Neural cell (in vitro differentiated cells): ENCODE measurements around the gene AKAP6. TPM values are rescaled to one million over a fixed set of nuclear protein-coding genes. Genes with fewer than 3 reads are reported as not detected.

Experiments
- H2AFZ ChIP-seq: fragments of 200-600, 300-800 bp; sonication (generic), shearing (Covaris generic); 2 replicates; pipeline ENCODE4 v1.6.0; 2014; ENCODE audit warnings: low read depth, mild to moderate bottlenecking, antibody characterized with exemption, low read length, moderate library complexity
- H3F3A ChIP-seq: fragments of 200-600 bp; shearing (Covaris generic); 2 replicates; pipeline ENCODE4 v1.6.1; 2016; ENCODE audit warnings: mild to moderate bottlenecking, moderate library complexity, mixed read lengths, antibody characterized with exemption, low read length; ENCODE audit not compliant: insufficient read depth, poor library complexity, severe bottlenecking
- H3K27ac ChIP-seq: fragments of 200-600, 300-800 bp; sonication (generic), shearing (Covaris generic); 2 replicates; pipeline ENCODE4 v1.5.1; 2014; ENCODE audit warnings: mild to moderate bottlenecking, low read length, moderate library complexity
- H3K27me3 ChIP-seq: fragments of 300-800, 200-600 bp; sonication (generic), shearing (Covaris generic); 2 replicates; pipeline ENCODE4 v1.6.0; 2014; ENCODE audit warnings: mild to moderate bottlenecking, low read depth, low read length, moderate library complexity; ENCODE audit not compliant: insufficient read depth
- H3K36me3 ChIP-seq: fragments of 300-800, 200-600 bp; sonication (generic), shearing (Covaris generic); 2 replicates; pipeline ENCODE4 v1.5.1; 2014; ENCODE audit warnings: mild to moderate bottlenecking, antibody characterized with exemption, low read length, moderate library complexity; ENCODE audit not compliant: insufficient read depth
- H3K4me2 ChIP-seq: fragments of 300-800, 200-600 bp; sonication (generic), shearing (Covaris generic); 2 replicates; pipeline ENCODE4 v1.6.0; 2014; ENCODE audit warnings: mild to moderate bottlenecking, low read length
- H3K4me3 ChIP-seq: fragments of 300-800, 200-600 bp; sonication (generic), shearing (Covaris generic); 2 replicates; pipeline ENCODE4 v1.5.1; 2014; ENCODE audit warnings: mild to moderate bottlenecking, low read length, moderate library complexity
- H3K79me2 ChIP-seq: fragments of 200-600 bp; shearing (Covaris generic); replicated peaks from 2 replicates; pipeline ENCODE4 v1.6.0; 2014; ENCODE audit warnings: mild to moderate bottlenecking, low read length, moderate library complexity; ENCODE audit not compliant: insufficient read depth
- H3K9ac ChIP-seq: fragments of 300-800, 200-600 bp; sonication (generic), shearing (Covaris generic); 2 replicates; pipeline ENCODE4 v1.6.1; 2016; ENCODE audit warnings: mild to moderate bottlenecking, low read length, mixed read lengths
- H3K9me2 ChIP-seq: fragments of 200-600 bp; shearing (Covaris generic); 2 replicates; pipeline ENCODE4 v1.6.1; 2016; ENCODE audit warnings: mild to moderate bottlenecking, low read length, mixed read lengths; ENCODE audit not compliant: insufficient read depth
- H3K9me3 ChIP-seq: fragments of 200-600, 300-800 bp; sonication (generic), shearing (Covaris generic); 2 replicates; pipeline ENCODE4 v1.6.1; 2016; ENCODE audit warnings: mild to moderate bottlenecking, mixed run types, low read length, moderate library complexity, mixed read lengths
- H4K20me1 ChIP-seq: fragments of 200-600 bp; shearing (Covaris generic); 2 replicates; pipeline ENCODE4 v1.6.1; 2016; ENCODE audit warnings: mild to moderate bottlenecking, mixed run types; ENCODE audit not compliant: insufficient read depth
- CTCF ChIP-seq: fragments of 450-650 bp; IDR thresholded peaks from 2 replicates; pipeline ENCODE4 v1.5.1; 2014; ENCODE audit warnings: antibody characterized with exemption, mild to moderate bottlenecking, moderate library complexity; ENCODE audit not compliant: poor library complexity, severe bottlenecking
- EP300 ChIP-seq: fragments of 450-650 bp; conservative IDR thresholded peaks from 2 replicates; pipeline ENCODE4 v1.6.1; 2014; ENCODE audit warnings: antibody characterized with exemption, mild to moderate bottlenecking, moderate library complexity; ENCODE audit not compliant: poor library complexity, severe bottlenecking
- EZH2 ChIP-seq: fragments of 200-600, 300-800 bp; shearing (Covaris generic), sonication (generic); IDR thresholded peaks from 2 replicates; pipeline ENCODE4 v1.6.1; 2014; ENCODE audit warnings: antibody characterized with exemption, low read length, borderline replicate concordance, mild to moderate bottlenecking; ENCODE audit not compliant: insufficient read depth, poor library complexity, severe bottlenecking
- MXI1 ChIP-seq: fragments of 450-650 bp; conservative IDR thresholded peaks from 2 replicates; pipeline ENCODE4 v1.6.1; 2014; ENCODE audit warnings: antibody characterized with exemption, mild to moderate bottlenecking; ENCODE audit not compliant: poor library complexity, severe bottlenecking
- POLR2AphosphoS5 ChIP-seq: IDR thresholded peaks from 2 replicates; pipeline ENCODE4 v1.6.1; 2012
- RAD21 ChIP-seq: fragments of 450-650 bp; conservative IDR thresholded peaks from 2 replicates; pipeline ENCODE4 v1.6.1; 2014; ENCODE audit warnings: antibody characterized with exemption, mild to moderate bottlenecking, moderate library complexity
- REST ChIP-seq: IDR thresholded peaks from 2 replicates; pipeline ENCODE4 v1.6.1; 2012; ENCODE audit warnings: borderline replicate concordance
- SMC3 ChIP-seq: fragments of 450-650 bp; conservative IDR thresholded peaks from 2 replicates; pipeline ENCODE4 v1.6.1; 2014; ENCODE audit warnings: antibody characterized with exemption, mild to moderate bottlenecking, moderate library complexity; ENCODE audit not compliant: poor library complexity
- TAF1 ChIP-seq: IDR thresholded peaks from 2 replicates; pipeline ENCODE4 v1.6.1; 2012; ENCODE audit warnings: low read depth
- polyA plus RNA-seq: library from polyadenylated mRNA; depleted of rRNA; stranded (reverse); fragments of >200 nt; gene quantifications from 2 replicates; pipeline ENCODE4 v1.2.3, GENCODE V29; 2014

AKAP6 gene
- polyA plus RNA-seq, 1 donor from 2014 or later, result 15.8 TPM

- Histone ChIP-seq H3K27ac (no peak overlapping the region), H4K20me1 (no peaks in the 10 kb centered on the region), H3K9ac (no peak overlapping the region), H3K4me3 (no peak overlapping the region), H3K4me2 (no peak overlapping the region), H3F3A (no peaks in the 10 kb centered on the region), H2AFZ (no peak overlapping the region), H3K36me3 (no peaks in the 10 kb centered on the region), H3K79me2 (peaks cover 10% of the 10 kb centered on the region), H3K9me3 (no peaks in the 10 kb centered on the region), H3K9me2 (no peaks in the 10 kb centered on the region), H3K27me3 (no peaks in the 10 kb centered on the region)
- no peak for TF ChIP-seq MXI1
- TF ChIP-seq RAD21, result no peak
- no peak for TF ChIP-seq CTCF
- no peak for TF ChIP-seq REST
- TF ChIP-seq POLR2AphosphoS5, result no peak
- no peak for TF ChIP-seq EP300
- TF ChIP-seq EZH2, result no peak
- TF ChIP-seq TAF1, result no peak
- TF ChIP-seq SMC3, result no peak
Observed at GRCh38 chr14:32400480-32400879, 71.4 kb downstream of the AKAP6 start.

GRCh38 chr14:32403021-32403420, 73.9 kb downstream of the AKAP6 start:
- Histone ChIP-seq H3K4me2 (no peak overlapping the region), H3K9me2 (no peaks in the 10 kb centered on the region), H3K27ac (no peak overlapping the region), H3K36me3 (no peaks in the 10 kb centered on the region), H3K9me3 (no peaks in the 10 kb centered on the region), H3F3A (no peaks in the 10 kb centered on the region), H3K9ac (no peak overlapping the region), H4K20me1 (no peaks in the 10 kb centered on the region), H3K4me3 (no peak overlapping the region), H3K27me3 (no peaks in the 10 kb centered on the region), H3K79me2 (peaks cover 15% of the 10 kb centered on the region), H2AFZ (no peak overlapping the region)
- TF ChIP-seq REST (no peak), MXI1 (no peak), SMC3 (no peak), POLR2AphosphoS5 (no peak), EP300 (no peak), CTCF (no peak), EZH2 (no peak), TAF1 (no peak), RAD21 (no peak)
